Endothelial cell of umbilical vein (primary cell): Measurements from ENCODE around the gene DAPK2. TPM values are rescaled to one million over a fixed set of nuclear protein-coding genes. Genes with fewer than 3 reads are reported as not detected.

Source experiments
- BruUV-seq: library from RNA; stranded (reverse); fragments of 400-500 nt; replicated peaks from 2 replicates; lab custom pipeline; 2021; lab: Mats Ljungman, UMichigan
- CTCF ChIA-PET: fragments of 300-600, 350-600 bp; sonication (Branson Sonifier 250); formaldehyde crosslinking; loops from one replicate; lab custom pipeline; 2021; ENCODE audit warnings: antibody characterized with exemption, inconsistent platforms; lab: Charles Lee
- POLR2A ChIA-PET: fragments of 300-600, 350-600 bp; sonication (Branson Sonifier 250); formaldehyde crosslinking; loops from one replicate; lab custom pipeline; 2021; ENCODE audit warnings: antibody characterized with exemption, inconsistent platforms; lab: Charles Lee
- DNase-seq: peaks from one replicate; pipeline ENCODE4 v3.0.0-alpha.2; 2011; ENCODE audit warnings: low read depth, low spot score
- FAIRE-seq: peaks from 2 replicates; lab custom pipeline; 2011; peaks lifted over from hg19 to GRCh38; lab: Jason Lieb, UNC
- H2AFZ ChIP-seq: 2 replicates; pipeline ENCODE4 v1.6.0; 2012; ENCODE audit warnings: low read depth, low read length, control low read depth, inconsistent platforms
- H3K27ac ChIP-seq: 2 replicates; pipeline ENCODE4 v1.5.1; 2011; ENCODE audit warnings: low read depth, mild to moderate bottlenecking, control low read depth, low read length, moderate library complexity; ENCODE audit not compliant: insufficient read depth
- H3K27me3 ChIP-seq, 2 experiments: 2 replicates each; pipeline versions ENCODE4 v1.6.0 to v1.6.1; 2011; ENCODE audit warnings: low read length in 2 of 2, mixed read lengths in 1 of 2; ENCODE audit not compliant: control insufficient read depth in 2 of 2, insufficient read depth in 2 of 2
- H3K36me3 ChIP-seq, 2 experiments: 2 replicates in 1 of 2; 3 replicates in 1 of 2; pipeline ENCODE4 v1.5.1; 2011; ENCODE audit warnings: low read length in 2 of 2, mild to moderate bottlenecking in 1 of 2, moderate library complexity in 1 of 2; ENCODE audit not compliant: control insufficient read depth in 2 of 2, insufficient read depth in 2 of 2; ENCODE audit errors: extremely low read depth in 1 of 2
- H3K4me1 ChIP-seq: 3 replicates; pipeline ENCODE4 v1.5.1; 2011; ENCODE audit warnings: mild to moderate bottlenecking, low read length; ENCODE audit not compliant: control insufficient read depth, insufficient read depth; ENCODE audit errors: extremely low read depth
- H3K4me2 ChIP-seq: 2 replicates; pipeline ENCODE4 v1.6.1; 2011; ENCODE audit warnings: low read length, control low read depth, mixed read lengths; ENCODE audit not compliant: insufficient read depth
- H3K4me3 ChIP-seq, 3 experiments: fragments of 200-600 bp in 1 of 3; sonication (generic), shearing (Covaris generic) in 1 of 3; replicated peaks in 1 of 3; 2 replicates each; pipeline ENCODE4 v1.5.1; 2011 to 2016; ENCODE audit warnings: control low read depth in 3 of 3, low read length in 3 of 3, mild to moderate bottlenecking in 2 of 3, inconsistent platforms in 1 of 3, low read depth in 1 of 3, moderate library complexity in 1 of 3; ENCODE audit not compliant: insufficient read depth in 1 of 3
- H3K79me2 ChIP-seq: 2 replicates; pipeline ENCODE4 v1.6.0; 2012; ENCODE audit warnings: low read length, inconsistent platforms; ENCODE audit not compliant: control insufficient read depth, insufficient read depth
- H3K9ac ChIP-seq: replicated peaks from 2 replicates; pipeline ENCODE3; 2011; ENCODE audit warnings: low read length, control low read depth; ENCODE audit not compliant: insufficient read depth; ENCODE audit errors: extremely low read depth
- H3K9me1 ChIP-seq: replicated peaks from 3 replicates; pipeline ENCODE4 v1.6.0; 2011; ENCODE audit warnings: mild to moderate bottlenecking, low read length; ENCODE audit not compliant: control insufficient read depth, insufficient read depth; ENCODE audit errors: extremely low read depth
- H3K9me3 ChIP-seq: replicated peaks from 2 replicates; pipeline ENCODE4 v1.5.1; 2012; ENCODE audit warnings: low read length, inconsistent platforms; ENCODE audit not compliant: control insufficient read depth, insufficient read depth
- H4K20me1 ChIP-seq: replicated peaks from 2 replicates; pipeline ENCODE3; 2011; ENCODE audit warnings: mild to moderate bottlenecking, low read length; ENCODE audit not compliant: control insufficient read depth, insufficient read depth; ENCODE audit errors: extremely low read depth
- EZH2 ChIP-seq: IDR thresholded peaks from 2 replicates; pipeline ENCODE4 v1.6.1; 2012; ENCODE audit warnings: borderline replicate concordance, low read depth, mild to moderate bottlenecking, moderate library complexity, low read length, inconsistent platforms; ENCODE audit not compliant: severe bottlenecking
- FOS ChIP-seq: IDR thresholded peaks from 2 replicates; pipeline ENCODE4 v1.6.1; 2011; ENCODE audit warnings: mild to moderate bottlenecking, low read length, moderate library complexity, borderline replicate concordance; ENCODE audit not compliant: insufficient read depth
- GATA2 ChIP-seq: IDR thresholded peaks from 2 replicates; pipeline ENCODE4 v1.7.0; 2011; ENCODE audit warnings: low read depth, mild to moderate bottlenecking, moderate library complexity, mixed read lengths, low read length; ENCODE audit not compliant: insufficient read length, insufficient read depth
- JUN ChIP-seq: IDR thresholded peaks from 2 replicates; pipeline ENCODE4 v1.6.1; 2011; ENCODE audit warnings: borderline replicate concordance, low read depth; ENCODE audit not compliant: insufficient read length, insufficient read depth
- MYC ChIP-seq: IDR thresholded peaks from one replicate; pipeline ENCODE4 v1.6.1; 2011; ENCODE audit warnings: mild to moderate bottlenecking, low read depth, low read length
- POLR2A ChIP-seq: IDR thresholded peaks from 2 replicates; pipeline ENCODE4 v1.6.1; 2012; ENCODE audit warnings: low read depth, mild to moderate bottlenecking, control low read depth, low read length
- POLR2AphosphoS5 ChIP-seq: IDR thresholded peaks from 2 replicates; pipeline ENCODE4 v1.6.1; 2012; ENCODE audit warnings: low read depth, mild to moderate bottlenecking, control low read depth, low read length, moderate library complexity; ENCODE audit not compliant: insufficient read depth
- dilution Hi-C: fragments of 300-500 bp; cut with MboI; formaldehyde crosslinking; loops from one replicate; pipeline ENCODE4 v1.15.0; 2019; ENCODE audit warnings: low sequenced_read_pairs; ENCODE audit not compliant: extremely low pct_ligation_motif_present
- intact Hi-C: fragments of 100-400 bp; cut with micrococcal nuclease; formaldehyde crosslinking; loops from one replicate; pipeline ENCODE4 v1.10.0; 2022
- polyA plus RNA-seq, 4 experiments: library from polyadenylated mRNA; depleted of rRNA in 3 of 4; stranded (reverse) in 3 of 4; unstranded in 1 of 4; fragments of >200 nt; gene quantifications; 2 replicates each; pipeline versions ENCODE4 v1.2.1 to v1.2.3, GENCODE V29; 2011 to 2012; ENCODE audit warnings: missing spikeins in 1 of 4
- total RNA-seq: library from RNA; stranded (reverse); gene quantifications from 2 replicates; pipeline ENCODE4 v1.2.3, GENCODE V29; 2021
- TF ChIP-seq, protein P1 (sequence below), 2 donors: IDR thresholded peaks; 1 replicate in 1 of 2; 2 replicates in 1 of 2; pipeline ENCODE4 v1.5.1; 2011; ENCODE audit warnings: low read length in 2 of 2, mild to moderate bottlenecking in 2 of 2, moderate library complexity in 2 of 2, control low read depth in 1 of 2, inconsistent platforms in 1 of 2, low read depth in 1 of 2; ENCODE audit not compliant: insufficient read depth in 1 of 2; ENCODE audit errors: extremely low read depth in 1 of 2
- TF ChIP-seq, protein P2 (sequence below): IDR thresholded peaks from 2 replicates; pipeline ENCODE4 v1.6.1; 2011; ENCODE audit not compliant: insufficient read depth, insufficient read length

DAPK2 gene
- total and polyA plus RNA-seq, 2 donors (not counting 3 experiments of a cell fraction or from before 2014, with no cell fraction given), result 2.8 to 6.7 TPM

DNA sequence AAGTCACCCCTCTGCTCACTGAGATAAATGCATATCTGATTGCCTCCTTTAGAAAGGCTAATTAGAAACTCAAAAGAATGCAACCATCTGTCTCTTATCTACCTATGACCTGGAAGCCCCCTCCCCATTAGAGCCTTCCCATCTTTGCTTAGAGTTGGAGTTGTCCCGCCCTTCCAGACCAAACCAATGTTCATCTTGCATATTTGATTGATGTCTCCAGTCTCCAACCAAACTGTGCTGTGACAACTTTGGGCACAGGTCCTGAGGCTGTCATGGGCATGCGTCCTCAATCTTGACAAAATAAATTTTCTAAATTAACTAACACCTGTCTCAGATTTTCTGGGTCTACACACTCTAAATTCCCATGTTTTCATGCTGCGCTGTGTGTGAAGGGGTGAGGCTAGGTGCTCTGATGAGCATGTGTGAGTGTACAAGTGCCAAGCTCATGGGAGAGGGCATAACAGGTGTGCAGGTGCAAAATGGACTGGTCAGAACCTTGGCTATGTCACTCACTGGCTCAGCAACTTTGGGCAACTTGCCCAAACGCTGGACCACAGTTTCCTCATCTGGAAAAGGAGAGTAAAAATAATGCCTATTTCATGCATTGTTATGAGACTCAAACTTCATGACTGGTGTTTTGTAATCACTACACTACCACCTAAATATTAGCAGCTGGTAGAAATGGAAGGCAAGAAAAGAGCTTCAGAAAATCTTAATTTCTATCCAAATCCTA, 7.2 kb downstream of the DAPK2 start:
- BruUV-seq, result no TSS peak
- no peak overlapping the region for H3K27ac ChIP-seq
- no peak overlapping the region for H3K9ac ChIP-seq
- H3K9me1 ChIP-seq, result no peaks in the 10 kb centered on the region
- peaks cover 15 to 17% of the 10 kb centered on the region in 2 experiments for H3K27me3 ChIP-seq
- no peaks in the 10 kb centered on the region for H4K20me1 ChIP-seq
- no peak for DNase-seq
- no peak overlapping the region for H3K4me2 ChIP-seq
- H3K4me1 ChIP-seq, result no peaks in the 10 kb centered on the region
- H3K36me3 ChIP-seq, result no peaks in the 10 kb centered on the region
- POLR2A ChIA-PET, result no interaction called here
- H3K9me3 ChIP-seq, result no peaks in the 10 kb centered on the region
- FAIRE-seq, result no peak
- intact Hi-C loops (no loop called here), dilution Hi-C loops (no loop called here)
- no peak overlapping the region for H3K4me3 ChIP-seq
- CTCF ChIA-PET, result interaction anchor here (0.8 to 2.4 kb wide), 5 partner anchors 10 to 287 kb away, joined by 3 to 9 read pairs (median 6); no protein-coding TSS in a partner anchor
- no peaks in the 10 kb centered on the region for H3K79me2 ChIP-seq
- H2AFZ ChIP-seq, result no peak overlapping the region
- TF ChIP-seq MYC, result no peak
- no peak for TF ChIP-seq JUN
- TF ChIP-seq POLR2A, result no peak
- no peak for TF ChIP-seq POLR2AphosphoS5
- TF ChIP-seq, protein P1, sequence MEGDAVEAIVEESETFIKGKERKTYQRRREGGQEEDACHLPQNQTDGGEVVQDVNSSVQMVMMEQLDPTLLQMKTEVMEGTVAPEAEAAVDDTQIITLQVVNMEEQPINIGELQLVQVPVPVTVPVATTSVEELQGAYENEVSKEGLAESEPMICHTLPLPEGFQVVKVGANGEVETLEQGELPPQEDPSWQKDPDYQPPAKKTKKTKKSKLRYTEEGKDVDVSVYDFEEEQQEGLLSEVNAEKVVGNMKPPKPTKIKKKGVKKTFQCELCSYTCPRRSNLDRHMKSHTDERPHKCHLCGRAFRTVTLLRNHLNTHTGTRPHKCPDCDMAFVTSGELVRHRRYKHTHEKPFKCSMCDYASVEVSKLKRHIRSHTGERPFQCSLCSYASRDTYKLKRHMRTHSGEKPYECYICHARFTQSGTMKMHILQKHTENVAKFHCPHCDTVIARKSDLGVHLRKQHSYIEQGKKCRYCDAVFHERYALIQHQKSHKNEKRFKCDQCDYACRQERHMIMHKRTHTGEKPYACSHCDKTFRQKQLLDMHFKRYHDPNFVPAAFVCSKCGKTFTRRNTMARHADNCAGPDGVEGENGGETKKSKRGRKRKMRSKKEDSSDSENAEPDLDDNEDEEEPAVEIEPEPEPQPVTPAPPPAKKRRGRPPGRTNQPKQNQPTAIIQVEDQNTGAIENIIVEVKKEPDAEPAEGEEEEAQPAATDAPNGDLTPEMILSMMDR (IDR thresholded peaks at IDR 0.05; ENCODE audit: extremely low read depth in 1 of 2, insufficient read depth in 1 of 2, low read depth in 1 of 2, low read length in 2 of 2), result no peak
- no peak for TF ChIP-seq GATA2
- no peak for TF ChIP-seq FOS
- TF ChIP-seq EZH2, result no peak
- TF ChIP-seq, protein P2, sequence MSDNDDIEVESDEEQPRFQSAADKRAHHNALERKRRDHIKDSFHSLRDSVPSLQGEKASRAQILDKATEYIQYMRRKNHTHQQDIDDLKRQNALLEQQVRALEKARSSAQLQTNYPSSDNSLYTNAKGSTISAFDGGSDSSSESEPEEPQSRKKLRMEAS, result no peak
